ENCODE data around the gene INPP5F.
"Not testable (repeated sequence)": the region's sequence is repeated elsewhere in the genome, so short reads cannot be mapped to it uniquely, and the experiment has no call there.

Gene INPP5F

DNA sequence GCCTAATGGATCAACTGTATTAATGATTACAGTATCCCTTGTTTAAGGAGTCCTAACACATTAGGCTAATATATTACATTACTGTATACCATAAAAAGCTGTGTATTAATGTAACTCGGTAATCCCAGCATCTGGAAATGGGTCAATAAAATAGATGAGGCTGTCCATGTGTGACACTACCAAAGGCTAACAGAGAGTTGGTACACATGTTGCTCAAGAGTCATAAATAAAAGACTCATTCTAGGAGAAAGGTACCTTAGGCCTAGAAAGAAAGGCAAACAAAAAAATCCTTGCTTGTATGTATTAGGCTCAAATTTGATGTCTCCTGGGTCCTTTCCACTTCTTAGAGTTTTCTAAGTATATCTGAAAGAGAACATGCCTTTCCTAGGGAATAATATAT is 132.2 kb downstream of the INPP5F start:
- H3K4me1 ChIP-seq (ENCODE audit: control insufficient read depth, insufficient read depth, low read length) = peaks cover 3% of the 10 kb centered on the region
- H3K4me3 ChIP-seq (ENCODE audit: low read length) = no peak overlapping the region
- H3K36me3 ChIP-seq (ENCODE audit: control insufficient read depth, insufficient read depth, low read length) = peaks cover 2% of the 10 kb centered on the region
- H3K9ac ChIP-seq (ENCODE audit: low read length) = no peak overlapping the region
- H3K27ac ChIP-seq (ENCODE audit: low read depth, low read length) = no peak overlapping the region
- no peaks in the 10 kb centered on the region for H3K27me3 ChIP-seq (ENCODE audit: control insufficient read depth, insufficient read depth, low read length)

DNA sequence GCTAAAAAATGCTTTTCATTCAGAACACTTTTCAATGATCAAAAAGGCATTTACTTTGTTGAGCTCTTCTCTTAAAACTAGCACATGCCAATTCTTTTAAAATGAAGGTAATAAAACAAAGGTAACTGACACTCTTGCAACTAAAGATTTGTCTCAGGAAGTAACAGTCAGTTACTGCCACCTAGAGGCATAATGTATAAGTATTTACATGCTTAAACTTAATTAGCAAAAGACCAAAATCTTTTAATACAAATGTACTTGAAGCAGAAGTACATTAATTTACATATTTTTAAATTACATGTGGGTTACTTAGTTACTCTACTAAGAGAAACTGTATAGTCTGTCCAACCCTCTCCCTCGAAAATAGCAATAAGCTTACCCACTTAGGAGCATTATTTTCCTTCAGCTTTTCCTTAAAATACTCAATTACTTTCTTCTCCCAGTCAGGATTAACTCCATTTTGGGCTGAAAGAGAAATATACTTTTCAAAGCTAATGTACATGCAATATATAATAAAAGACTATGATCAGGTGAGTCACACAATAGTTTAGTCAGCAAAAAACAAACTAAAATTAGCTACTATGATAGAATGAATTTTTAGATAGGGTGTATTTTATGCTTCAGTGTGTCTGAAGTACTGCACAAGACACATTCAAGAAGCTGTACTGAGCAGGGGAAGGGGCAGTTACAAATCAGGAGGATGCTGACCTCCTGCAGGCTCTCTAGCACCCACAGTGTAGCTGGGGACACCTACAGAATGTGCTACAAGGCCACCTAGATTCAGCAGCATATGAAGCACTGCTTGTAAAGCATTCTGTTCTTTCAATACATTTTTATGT is 133.8 kb downstream of the INPP5F start:
- no peaks in the 10 kb centered on the region for H3K27me3 ChIP-seq (ENCODE audit: control insufficient read depth, insufficient read depth, low read length)

GRCh38 chr10:119860866-119861607 is 135.2 kb downstream of the INPP5F start:
- H3K27ac ChIP-seq (ENCODE audit: low read depth, low read length) = no peak overlapping the region
- H3K27me3 ChIP-seq (ENCODE audit: control insufficient read depth, insufficient read depth, low read length) = no peaks in the 10 kb centered on the region
- no peaks in the 10 kb centered on the region for H3K36me3 ChIP-seq (ENCODE audit: control insufficient read depth, insufficient read depth, low read length)
- H3K4me1 ChIP-seq (ENCODE audit: control insufficient read depth, insufficient read depth, low read length) = peaks cover 3% of the 10 kb centered on the region
- no peak overlapping the region for H3K9ac ChIP-seq (ENCODE audit: low read length)
- H3K4me3 ChIP-seq (ENCODE audit: low read length) = no peak overlapping the region

More for the DNA sequence above, 133.8 kb downstream of the INPP5F start:
- no peak overlapping the region for H3K4me3 ChIP-seq (ENCODE audit: low read length)
- no peak overlapping the region for H3K27ac ChIP-seq (ENCODE audit: low read depth, low read length)
- H3K9ac ChIP-seq (ENCODE audit: low read length) = no peak overlapping the region
- peaks cover 3% of the 10 kb centered on the region for H3K4me1 ChIP-seq (ENCODE audit: control insufficient read depth, insufficient read depth, low read length)
- no peaks in the 10 kb centered on the region for H3K36me3 ChIP-seq (ENCODE audit: control insufficient read depth, insufficient read depth, low read length)

DNA sequence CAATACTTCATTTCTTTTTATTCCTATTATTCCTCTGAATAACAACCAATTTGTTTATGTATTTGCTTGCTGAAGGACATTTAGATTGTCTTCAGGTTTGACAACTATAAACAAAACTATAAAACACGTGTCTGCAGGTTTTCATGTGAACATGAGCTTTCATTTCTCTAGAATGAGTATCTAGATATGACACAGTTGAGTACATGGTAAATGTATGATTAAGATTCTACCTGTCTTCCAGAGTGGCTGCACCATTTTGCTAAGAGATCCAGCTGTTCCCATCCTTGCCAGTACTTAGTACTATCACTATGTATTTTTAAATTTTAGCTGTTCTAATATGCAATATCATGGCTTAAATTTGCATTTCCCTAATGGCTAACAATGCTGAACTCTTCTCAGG is 136.7 kb downstream of the INPP5F start:
- Histone ChIP-seq H3K4me1 (ENCODE audit: control insufficient read depth, insufficient read depth, low read length) (peaks cover 3% of the 10 kb centered on the region), H3K27me3 (ENCODE audit: control insufficient read depth, insufficient read depth, low read length) (no peaks in the 10 kb centered on the region), H3K27ac (ENCODE audit: low read depth, low read length) (no peak overlapping the region), H3K36me3 (ENCODE audit: control insufficient read depth, insufficient read depth, low read length) (no peaks in the 10 kb centered on the region), H3K4me3 (ENCODE audit: low read length) (no peak overlapping the region), H3K9ac (ENCODE audit: low read length) (no peak overlapping the region)

GRCh38 chr10:119863951-119864565 is 138.2 kb downstream of the INPP5F start:
- Histone ChIP-seq H3K36me3 (ENCODE audit: control insufficient read depth, insufficient read depth, low read length) (no peaks in the 10 kb centered on the region), H3K9ac (ENCODE audit: low read length) (no peak overlapping the region), H3K4me1 (ENCODE audit: control insufficient read depth, insufficient read depth, low read length) (peaks cover 3% of the 10 kb centered on the region), H3K27ac (ENCODE audit: low read depth, low read length) (no peak overlapping the region), H3K27me3 (ENCODE audit: control insufficient read depth, insufficient read depth, low read length) (no peaks in the 10 kb centered on the region), H3K4me3 (ENCODE audit: low read length) (no peak overlapping the region)

DNA sequence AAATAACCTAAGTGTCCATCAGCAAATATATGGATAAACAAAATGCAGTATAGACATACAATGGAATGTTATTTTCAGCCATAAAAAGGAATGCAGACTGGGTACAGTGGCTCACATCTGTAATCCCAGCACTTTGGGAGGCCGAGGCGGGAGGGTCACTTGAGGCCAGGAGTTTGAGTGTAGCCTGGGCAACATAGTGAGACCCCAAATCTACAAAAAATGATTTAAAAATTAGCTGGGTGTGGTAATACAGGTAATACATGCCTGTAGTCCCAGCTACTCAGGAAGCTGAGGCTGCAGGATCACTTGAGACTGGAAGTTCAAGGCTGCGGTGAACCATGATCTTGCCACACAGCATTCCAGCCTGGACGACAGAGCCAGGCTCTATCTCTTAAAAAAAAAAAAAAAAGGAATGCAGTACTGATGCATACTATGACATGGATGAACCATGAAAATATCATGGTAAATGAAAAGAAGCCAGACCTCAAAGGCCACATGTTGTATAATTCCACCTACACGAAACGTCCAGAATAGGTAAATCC is 139.9 kb downstream of the INPP5F start:
- no peak overlapping the region for H3K4me3 ChIP-seq (ENCODE audit: low read length)
- no peak overlapping the region for H3K9ac ChIP-seq (ENCODE audit: low read length)
- no peaks in the 10 kb centered on the region for H3K27me3 ChIP-seq (ENCODE audit: control insufficient read depth, insufficient read depth, low read length)
- no peaks in the 10 kb centered on the region for H3K36me3 ChIP-seq (ENCODE audit: control insufficient read depth, insufficient read depth, low read length)
- peaks cover 2% of the 10 kb centered on the region for H3K4me1 ChIP-seq (ENCODE audit: control insufficient read depth, insufficient read depth, low read length)
- H3K27ac ChIP-seq (ENCODE audit: low read depth, low read length) = no peak overlapping the region

DNA sequence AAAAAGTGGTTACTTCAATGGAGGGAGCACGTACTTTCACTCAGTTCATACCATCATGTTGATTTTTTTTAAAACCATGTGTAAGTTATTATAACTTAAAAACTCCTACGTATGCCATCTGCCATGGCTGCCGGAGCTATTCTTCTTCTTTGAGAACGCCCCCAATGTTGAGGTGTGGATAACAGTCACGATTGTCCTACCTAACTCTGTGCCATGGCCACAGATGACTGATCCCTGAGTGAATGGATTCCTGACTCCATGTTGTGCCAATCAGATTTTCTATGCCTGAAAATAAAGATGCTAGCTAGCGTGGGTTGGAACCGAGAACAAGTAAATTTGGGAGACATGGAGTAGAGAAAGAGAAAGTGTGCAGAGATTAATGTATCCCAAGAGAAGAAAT is 141.5 kb downstream of the INPP5F start:
- Histone ChIP-seq H3K27me3 (ENCODE audit: control insufficient read depth, insufficient read depth, low read length) (no peaks in the 10 kb centered on the region), H3K9ac (ENCODE audit: low read length) (no peak overlapping the region), H3K4me1 (ENCODE audit: control insufficient read depth, insufficient read depth, low read length) (peaks cover 7% of the 10 kb centered on the region), H3K36me3 (ENCODE audit: control insufficient read depth, insufficient read depth, low read length) (no peaks in the 10 kb centered on the region), H3K4me3 (ENCODE audit: low read length) (no peak overlapping the region), H3K27ac (ENCODE audit: low read depth, low read length) (no peak overlapping the region)

DNA sequence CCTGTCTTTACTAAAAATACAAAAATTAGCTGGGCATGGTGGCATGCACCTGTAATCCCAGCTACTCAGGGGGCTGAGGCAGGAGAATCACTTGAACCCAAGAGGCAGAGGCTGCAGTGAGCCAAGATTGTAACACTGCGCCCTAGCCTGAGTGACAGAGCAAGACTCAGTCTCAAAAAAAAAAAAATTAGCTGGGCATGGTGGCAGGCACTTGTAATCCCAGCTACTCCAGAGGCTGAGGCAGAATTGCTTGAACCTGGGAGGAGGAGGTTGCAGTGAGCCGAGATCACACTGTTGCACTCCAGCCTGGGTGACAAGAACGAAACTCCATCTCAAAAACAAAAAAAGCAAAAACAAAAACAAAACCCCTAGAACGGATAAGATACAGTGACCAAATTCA is 143.5 kb downstream of the INPP5F start:
- not testable (repeated sequence) for H3K27me3 ChIP-seq (ENCODE audit: control insufficient read depth, insufficient read depth, low read length)

DNA sequence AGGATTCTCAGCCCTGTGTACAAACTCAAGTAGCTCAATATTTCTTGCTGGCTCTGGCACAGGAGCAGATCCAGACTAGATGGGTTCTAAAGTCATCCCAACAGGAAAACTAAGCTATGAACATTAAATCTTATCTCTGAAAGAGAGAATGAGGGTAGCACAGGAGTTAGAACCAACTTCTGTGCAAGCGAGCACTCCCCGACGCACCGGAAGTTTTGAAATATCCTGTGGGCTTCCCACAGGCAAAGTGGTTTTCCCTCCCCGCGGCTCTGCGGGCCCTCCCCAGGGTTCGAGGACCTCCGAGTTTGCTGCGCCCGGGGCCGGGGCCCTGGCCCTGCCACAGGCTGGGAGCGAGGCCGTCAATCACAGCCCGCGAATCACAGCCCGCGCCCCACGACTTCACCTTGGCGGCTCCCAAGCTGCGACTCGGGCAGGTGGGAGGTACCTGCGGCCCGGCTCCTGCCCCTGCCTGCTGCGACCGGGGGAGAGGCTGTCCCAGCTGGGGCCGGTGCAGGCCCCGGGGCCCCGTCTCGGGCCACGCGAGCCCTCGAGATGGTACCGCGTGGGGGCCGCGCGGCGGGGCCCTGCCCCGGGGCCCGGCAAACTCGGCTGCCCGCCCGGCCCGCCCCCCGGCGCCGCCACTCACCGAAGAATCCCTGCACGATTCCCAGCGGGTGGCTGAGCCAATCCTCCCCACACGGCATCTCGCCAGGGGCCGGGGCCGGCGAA is 146.2 kb downstream of the INPP5F start:
- H3K4me1 ChIP-seq (ENCODE audit: control insufficient read depth, insufficient read depth, low read length) = peaks cover 7% of the 10 kb centered on the region
- no peaks in the 10 kb centered on the region for H3K27me3 ChIP-seq (ENCODE audit: control insufficient read depth, insufficient read depth, low read length)
- no peaks in the 10 kb centered on the region for H3K36me3 ChIP-seq (ENCODE audit: control insufficient read depth, insufficient read depth, low read length)
- peak overlapping the region; percentile 37 for H3K9ac ChIP-seq (ENCODE audit: low read length)
- H3K4me3 ChIP-seq (ENCODE audit: low read length) = peak overlapping the region; percentile 69
- H3K27ac ChIP-seq (ENCODE audit: low read depth, low read length) = peak overlapping the region; percentile 89

More for the DNA sequence above, 143.5 kb downstream of the INPP5F start:
- H3K36me3 ChIP-seq (ENCODE audit: control insufficient read depth, insufficient read depth, low read length); H3K9ac ChIP-seq (ENCODE audit: low read length); H3K27ac ChIP-seq (ENCODE audit: low read depth, low read length); H3K4me1 ChIP-seq (ENCODE audit: control insufficient read depth, insufficient read depth, low read length); H3K4me3 ChIP-seq (ENCODE audit: low read length): not testable (repeated sequence)

DNA sequence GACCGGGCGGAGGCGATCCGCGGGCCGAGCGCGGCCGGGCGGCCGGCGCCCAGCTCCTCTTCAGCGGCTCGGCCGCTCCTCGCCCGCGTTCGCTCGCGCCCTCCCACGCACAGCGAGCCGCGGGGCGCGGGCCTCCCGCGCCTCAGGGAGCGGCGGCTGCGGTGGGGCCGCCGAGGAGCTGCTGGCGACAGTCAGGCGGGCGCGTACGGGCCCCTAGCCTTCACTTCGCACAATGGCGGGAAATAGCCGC is 146.7 kb downstream of the INPP5F start, which contains the start of gene MCMBP:
TSS of gene MCMBP (minus strand) at position 234 of the 250 bp plus-strand sequence. CDS start 259 bp downstream, outside the sequence.
- peaks cover 7% of the 10 kb centered on the region for H3K4me1 ChIP-seq (ENCODE audit: control insufficient read depth, insufficient read depth, low read length)
- no peaks in the 10 kb centered on the region for H3K36me3 ChIP-seq (ENCODE audit: control insufficient read depth, insufficient read depth, low read length)
- H3K27me3 ChIP-seq (ENCODE audit: control insufficient read depth, insufficient read depth, low read length) = no peaks in the 10 kb centered on the region
- peak within 1 kb of the TSS; percentile 89 for H3K27ac ChIP-seq (ENCODE audit: low read depth, low read length)
- H3K9ac ChIP-seq (ENCODE audit: low read length) = peak within 1 kb of the TSS; percentile 66
- H3K4me3 ChIP-seq (ENCODE audit: low read length) = peak within 1 kb of the TSS; percentile 69

GRCh38 chr10:119872860-119873681 is 147.2 kb downstream of the INPP5F start:
- Histone ChIP-seq H3K27ac (ENCODE audit: low read depth, low read length) (peak overlapping the region; percentile 89), H3K4me3 (ENCODE audit: low read length) (peak overlapping the region; percentile 69), H3K4me1 (ENCODE audit: control insufficient read depth, insufficient read depth, low read length) (peaks cover 7% of the 10 kb centered on the region), H3K27me3 (ENCODE audit: control insufficient read depth, insufficient read depth, low read length) (no peaks in the 10 kb centered on the region), H3K9ac (ENCODE audit: low read length) (peak overlapping the region; percentile 66), H3K36me3 (ENCODE audit: control insufficient read depth, insufficient read depth, low read length) (no peaks in the 10 kb centered on the region)

Measured in rectal smooth muscle tissue (tissue), 1 donor.